ENCODE data around the gene SUGCT.

The SUGCT gene

GRCh38 chr7:40471891-40472290, 337.1 kb downstream of the SUGCT start:
- DNase-seq (ENCODE audit: low read depth in 1 of 2, low spot score in 1 of 2) = no peak
- in situ Hi-C loops (cut with HindIII; ENCODE audit: low pct_unique_long_range_greater_than_20kb, low sequenced_read_pairs) = no loop called here
- TF ChIP-seq JUND (IDR thresholded peaks at IDR 0.05; ENCODE audit: low read depth) = no peak

GRCh38 chr7:40474790-40475680, 340.2 kb downstream of the SUGCT start:
- TF ChIP-seq JUND (IDR thresholded peaks at IDR 0.05; ENCODE audit: low read depth) = no peak
- DNase-seq (ENCODE audit: low read depth in 1 of 2, low spot score in 1 of 2) = no peak
- in situ Hi-C loops (cut with HindIII; ENCODE audit: low pct_unique_long_range_greater_than_20kb, low sequenced_read_pairs) = no loop called here

DNA sequence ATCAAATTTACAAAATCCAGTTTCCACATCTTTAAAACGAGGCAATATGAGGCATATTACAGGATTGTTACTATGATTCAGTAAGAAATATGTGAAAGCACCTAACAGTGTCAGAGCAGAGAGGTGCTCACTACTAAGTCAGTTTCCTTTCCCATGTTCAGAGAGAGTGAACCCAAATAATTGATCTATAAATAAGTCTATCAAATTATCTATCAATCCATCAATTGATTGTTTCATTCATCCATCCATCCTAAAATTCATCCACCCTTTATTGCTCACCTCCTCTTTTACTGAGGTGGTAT, 340.8 kb downstream of the SUGCT start:
- no peak for DNase-seq (ENCODE audit: low read depth in 1 of 2, low spot score in 1 of 2)
- in situ Hi-C loops (cut with HindIII; ENCODE audit: low pct_unique_long_range_greater_than_20kb, low sequenced_read_pairs) = no loop called here
- no peak for TF ChIP-seq JUND (IDR thresholded peaks at IDR 0.05; ENCODE audit: low read depth)

DNA sequence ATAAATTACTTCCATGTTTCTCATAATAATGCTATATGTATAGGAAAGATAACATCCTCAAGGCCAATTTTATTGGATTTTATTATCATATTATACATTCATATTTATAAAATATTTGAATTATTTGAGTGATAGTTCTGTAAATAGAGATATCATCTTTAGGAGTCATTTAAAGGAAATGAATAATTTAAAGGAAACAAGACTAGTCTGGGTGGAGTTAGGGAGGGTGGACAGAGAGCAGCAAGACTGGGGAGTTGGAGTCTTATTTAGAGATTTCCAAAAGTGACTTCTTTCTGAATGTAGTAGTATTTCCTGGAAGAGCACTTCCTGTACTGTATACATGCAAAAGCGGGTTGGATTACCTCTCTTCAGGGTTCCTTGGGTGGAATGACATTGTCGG, 342.3 kb downstream of the SUGCT start:
- in situ Hi-C loops (cut with HindIII; ENCODE audit: low pct_unique_long_range_greater_than_20kb, low sequenced_read_pairs) = no loop called here
- no peak for DNase-seq (ENCODE audit: low read depth in 1 of 2, low spot score in 1 of 2)
- TF ChIP-seq JUND (IDR thresholded peaks at IDR 0.05; ENCODE audit: low read depth) = no peak

GRCh38 chr7:40482845-40483244, 348.0 kb downstream of the SUGCT start:
- in situ Hi-C loops (cut with HindIII; ENCODE audit: low pct_unique_long_range_greater_than_20kb, low sequenced_read_pairs) = no loop called here
- TF ChIP-seq JUND (IDR thresholded peaks at IDR 0.05; ENCODE audit: low read depth) = no peak

GRCh38 chr7:40483630-40484029, 348.8 kb downstream of the SUGCT start:
- in situ Hi-C loops (cut with HindIII; ENCODE audit: low pct_unique_long_range_greater_than_20kb, low sequenced_read_pairs) = no loop called here
- TF ChIP-seq JUND (IDR thresholded peaks at IDR 0.05; ENCODE audit: low read depth) = no peak
- peak in 1 of 2 experiments; percentile 32 for DNase-seq (ENCODE audit: low read depth in 1 of 2, low spot score in 1 of 2)

More at GRCh38 chr7:40482845-40483244, 348.0 kb downstream of the SUGCT start:
- DNase-seq (ENCODE audit: low read depth in 1 of 2, low spot score in 1 of 2) = no peak

DNA sequence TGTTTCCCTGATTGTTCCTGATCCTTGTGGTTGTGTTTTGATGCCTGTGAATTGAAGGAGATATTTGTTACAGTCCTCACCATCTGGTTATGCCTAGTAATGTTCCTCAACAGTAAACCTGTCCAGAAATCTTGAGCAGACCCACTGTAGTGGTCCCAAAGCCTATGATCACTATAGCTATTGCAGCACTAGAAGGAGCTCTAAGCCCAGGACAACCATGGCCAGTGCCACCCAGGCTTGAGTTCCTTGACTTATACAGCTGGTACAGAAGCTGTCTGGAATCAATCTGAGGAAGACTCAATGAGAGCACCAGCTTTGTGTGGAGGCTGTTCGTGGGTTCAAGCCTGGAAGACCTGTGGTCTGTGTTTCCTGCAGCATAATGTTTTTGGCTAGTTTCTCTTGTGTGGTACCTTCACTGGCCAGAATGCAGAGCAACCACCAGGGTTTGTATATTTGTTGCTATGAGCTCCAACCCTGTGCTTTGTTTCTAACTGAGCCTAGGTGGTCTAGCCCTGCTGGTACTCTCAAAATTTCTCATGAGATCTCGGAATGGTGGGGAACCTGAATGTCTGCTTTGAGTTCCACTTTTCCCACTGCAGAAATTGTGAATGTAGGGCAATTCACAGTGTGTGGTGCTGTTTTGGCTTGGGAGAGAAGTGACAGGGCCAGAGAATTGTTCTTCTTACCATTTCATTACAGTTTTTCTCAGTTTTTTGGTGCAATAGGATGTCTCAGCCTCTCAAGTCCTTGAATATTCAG, 355.2 kb downstream of the SUGCT start:
- DNase-seq (ENCODE audit: low read depth in 1 of 2, low spot score in 1 of 2) = peak in 1 of 2 experiments; percentile 11
- no peak for TF ChIP-seq JUND (IDR thresholded peaks at IDR 0.05; ENCODE audit: low read depth)
- in situ Hi-C loops (cut with HindIII; ENCODE audit: low pct_unique_long_range_greater_than_20kb, low sequenced_read_pairs) = no loop called here

DNA sequence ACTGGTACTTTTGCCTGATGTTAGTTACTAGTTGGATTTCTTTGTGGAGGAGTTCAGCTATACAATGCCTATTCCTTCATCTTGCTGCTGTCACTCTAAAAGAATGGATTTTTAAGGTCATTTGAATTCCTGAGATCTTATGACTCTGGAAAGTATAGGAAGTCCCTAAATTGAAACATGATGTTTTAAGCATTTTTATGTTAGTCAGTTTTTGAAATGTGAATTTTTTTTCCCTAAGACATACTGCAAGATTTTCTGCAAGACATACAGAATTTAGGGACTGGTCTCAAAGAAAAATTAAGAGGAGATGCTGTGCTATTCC, 355.8 kb downstream of the SUGCT start:
- no peak for DNase-seq (ENCODE audit: low read depth in 1 of 2, low spot score in 1 of 2)
- in situ Hi-C loops (cut with HindIII; ENCODE audit: low pct_unique_long_range_greater_than_20kb, low sequenced_read_pairs) = no loop called here
- TF ChIP-seq JUND (IDR thresholded peaks at IDR 0.05; ENCODE audit: low read depth) = no peak

GRCh38 chr7:40492946-40493345, 358.1 kb downstream of the SUGCT start:
- in situ Hi-C loops (cut with HindIII; ENCODE audit: low pct_unique_long_range_greater_than_20kb, low sequenced_read_pairs) = no loop called here
- DNase-seq (ENCODE audit: low read depth in 1 of 2, low spot score in 1 of 2) = no peak
- TF ChIP-seq JUND (IDR thresholded peaks at IDR 0.05; ENCODE audit: low read depth) = no peak

DNA sequence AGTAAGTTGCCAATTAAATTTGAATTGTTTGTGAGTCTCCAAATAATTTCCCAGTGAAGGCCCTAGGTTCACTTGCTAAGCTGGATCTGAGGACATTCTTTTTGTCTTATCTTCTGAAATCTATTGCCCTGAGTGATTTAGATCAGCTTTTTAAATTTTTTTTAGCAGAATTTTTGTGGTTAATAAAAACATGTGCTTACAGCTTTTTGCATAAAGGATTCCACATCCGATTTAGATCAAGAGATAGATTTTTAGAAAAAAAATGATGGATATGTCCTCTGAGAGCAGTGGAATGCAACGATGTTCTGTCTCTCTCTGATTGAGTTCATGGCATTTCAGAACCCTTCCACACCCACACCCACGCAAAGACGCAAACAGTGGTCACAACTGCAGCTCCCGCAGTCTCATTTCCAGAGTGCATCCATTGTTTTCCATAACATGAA, 358.8 kb downstream of the SUGCT start:
- no peak for TF ChIP-seq JUND (IDR thresholded peaks at IDR 0.05; ENCODE audit: low read depth)
- in situ Hi-C loops (cut with HindIII; ENCODE audit: low pct_unique_long_range_greater_than_20kb, low sequenced_read_pairs) = no loop called here
- DNase-seq (ENCODE audit: low read depth in 1 of 2, low spot score in 1 of 2) = no peak

GRCh38 chr7:40498924-40499510, 364.2 kb downstream of the SUGCT start:
- TF ChIP-seq JUND (IDR thresholded peaks at IDR 0.05; ENCODE audit: low read depth) = no peak
- in situ Hi-C loops (cut with HindIII; ENCODE audit: low pct_unique_long_range_greater_than_20kb, low sequenced_read_pairs) = no loop called here

DNA sequence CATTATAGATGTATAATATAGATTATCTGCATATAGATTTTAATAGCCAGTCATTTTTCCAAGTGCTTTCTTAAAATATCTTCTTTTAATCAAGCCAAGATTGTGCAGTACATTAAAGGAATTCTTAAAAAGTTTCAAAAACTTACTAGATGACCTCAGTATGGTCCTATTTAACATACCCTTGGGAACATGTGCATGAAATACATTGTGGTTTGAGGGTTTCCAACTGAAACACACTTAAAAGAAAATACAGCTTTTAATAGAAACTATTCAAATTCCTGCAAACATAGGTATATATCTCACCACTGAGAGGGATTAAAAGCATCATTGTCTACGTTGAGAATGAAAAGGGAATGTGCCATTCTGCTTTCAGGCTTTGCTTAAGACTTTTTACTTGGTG, 364.9 kb downstream of the SUGCT start:
- no peak for TF ChIP-seq JUND (IDR thresholded peaks at IDR 0.05; ENCODE audit: low read depth)
- DNase-seq (ENCODE audit: low read depth in 1 of 2, low spot score in 1 of 2) = no peak
- in situ Hi-C loops (cut with HindIII; ENCODE audit: low pct_unique_long_range_greater_than_20kb, low sequenced_read_pairs) = no loop called here

More at GRCh38 chr7:40498924-40499510, 364.2 kb downstream of the SUGCT start:
- DNase-seq (ENCODE audit: low read depth in 1 of 2, low spot score in 1 of 2) = no peak

GRCh38 chr7:40500219-40500618, 365.4 kb downstream of the SUGCT start:
- in situ Hi-C loops (cut with HindIII; ENCODE audit: low pct_unique_long_range_greater_than_20kb, low sequenced_read_pairs) = no loop called here
- no peak for TF ChIP-seq JUND (IDR thresholded peaks at IDR 0.05; ENCODE audit: low read depth)
- DNase-seq (ENCODE audit: low read depth in 1 of 2, low spot score in 1 of 2) = no peak
